MM.1S (cell line): ENCODE data around the gene EIF5B.
A peak's percentile ranks its signal among the peaks of the same experiment; 100 is the strongest.

Experiments used
- EZH2 ChIP-seq: fragments of 300-600 bp; sonication (generic); optimal IDR thresholded peaks from 2 replicates; pipeline ENCODE3; 2017; ENCODE audit warnings: low read depth, mild to moderate bottlenecking, antibody characterized with exemption, low read length, mixed read lengths
- EZH2phosphoT487 ChIP-seq: fragments of 300-600 bp; sonication (generic); IDR thresholded peaks from 2 replicates; pipeline ENCODE4 v1.6.1; 2018; ENCODE audit warnings: antibody characterized with exemption, low read length
- TF ChIP-seq, protein P1 (sequence below): fragments of 300-600 bp; sonication (generic); IDR thresholded peaks from 2 replicates; pipeline ENCODE4 v1.5.1; 2016; ENCODE audit warnings: antibody characterized with exemption, low read length, mixed read lengths

DNA sequence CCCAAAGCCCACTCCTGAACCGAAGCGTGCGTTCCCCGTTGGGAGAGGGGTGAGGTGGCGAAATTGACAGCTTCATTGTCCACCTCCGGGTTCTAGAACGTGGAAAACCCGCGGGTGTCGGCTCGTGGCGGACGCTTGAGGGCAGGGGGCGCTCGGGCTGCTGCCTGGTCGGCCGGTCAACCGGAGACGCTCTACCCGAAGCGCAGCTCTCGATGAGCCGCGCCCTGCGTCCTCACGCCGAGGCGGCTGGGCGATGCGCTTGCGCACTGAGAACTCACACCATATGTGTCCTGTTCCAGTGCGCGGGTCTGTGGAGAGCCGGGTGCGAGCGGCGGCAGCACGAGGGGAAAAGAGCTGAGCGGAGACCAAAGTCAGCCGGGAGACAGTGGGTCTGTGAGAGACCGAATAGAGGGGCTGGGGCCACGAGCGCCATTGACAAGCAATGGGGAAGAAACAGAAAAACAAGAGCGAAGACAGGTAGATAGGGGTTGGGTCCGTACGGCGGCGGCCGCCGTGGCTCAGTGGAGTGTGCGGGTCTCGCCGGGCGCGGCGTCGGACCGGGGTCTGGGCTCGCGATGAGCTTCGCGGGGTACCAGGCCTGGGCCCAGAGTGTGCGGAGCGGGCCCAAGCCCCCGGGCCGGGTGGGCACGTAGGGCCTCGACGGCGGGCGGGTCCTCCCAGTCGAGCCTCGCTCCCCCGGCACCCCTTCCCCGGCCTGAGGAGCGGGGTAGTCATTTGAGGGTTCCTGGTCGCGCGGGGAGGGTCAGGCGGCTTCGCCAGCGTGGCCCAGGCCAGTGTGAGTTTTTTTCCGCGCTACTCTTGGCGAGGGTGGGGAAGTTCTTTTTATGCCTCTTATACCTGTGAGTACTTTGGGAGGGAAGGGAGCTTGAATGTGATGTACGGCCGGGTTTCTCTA is at the start of gene EIF5B:
- TF ChIP-seq, protein P1, sequence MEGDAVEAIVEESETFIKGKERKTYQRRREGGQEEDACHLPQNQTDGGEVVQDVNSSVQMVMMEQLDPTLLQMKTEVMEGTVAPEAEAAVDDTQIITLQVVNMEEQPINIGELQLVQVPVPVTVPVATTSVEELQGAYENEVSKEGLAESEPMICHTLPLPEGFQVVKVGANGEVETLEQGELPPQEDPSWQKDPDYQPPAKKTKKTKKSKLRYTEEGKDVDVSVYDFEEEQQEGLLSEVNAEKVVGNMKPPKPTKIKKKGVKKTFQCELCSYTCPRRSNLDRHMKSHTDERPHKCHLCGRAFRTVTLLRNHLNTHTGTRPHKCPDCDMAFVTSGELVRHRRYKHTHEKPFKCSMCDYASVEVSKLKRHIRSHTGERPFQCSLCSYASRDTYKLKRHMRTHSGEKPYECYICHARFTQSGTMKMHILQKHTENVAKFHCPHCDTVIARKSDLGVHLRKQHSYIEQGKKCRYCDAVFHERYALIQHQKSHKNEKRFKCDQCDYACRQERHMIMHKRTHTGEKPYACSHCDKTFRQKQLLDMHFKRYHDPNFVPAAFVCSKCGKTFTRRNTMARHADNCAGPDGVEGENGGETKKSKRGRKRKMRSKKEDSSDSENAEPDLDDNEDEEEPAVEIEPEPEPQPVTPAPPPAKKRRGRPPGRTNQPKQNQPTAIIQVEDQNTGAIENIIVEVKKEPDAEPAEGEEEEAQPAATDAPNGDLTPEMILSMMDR: peak; percentile 73
- no peak for TF ChIP-seq EZH2
- no peak for TF ChIP-seq EZH2phosphoT487
